HG03064 (cell line): ENCODE measurements around the gene DVL3.

Source experiments
- ATAC-seq: cut with Tn5 transposase; IDR thresholded peaks from one replicate; pipeline ENCODE4 v1.9.1; 2021; ENCODE audit warnings: low read depth; ENCODE audit not compliant: unreplicated experiment

The DVL3 gene

GRCh38 chr3:184176377-184177330 lies 21.5 kb downstream of the DVL3 start:
- ATAC-seq: no peak

- ATAC-seq: no peak
Measured at GRCh38 chr3:184177331-184177731, 22.2 kb downstream of the DVL3 start.

- ATAC-seq: no peak
Measured at GRCh38 chr3:184177767-184178306, 22.7 kb downstream of the DVL3 start.

GRCh38 chr3:184178521-184179138 lies 23.5 kb downstream of the DVL3 start:
- ATAC-seq: no peak

- no peak for ATAC-seq
Measured at GRCh38 chr3:184180165-184180564, 25.0 kb downstream of the DVL3 start.

GRCh38 chr3:184181596-184181995 lies 26.4 kb downstream of the DVL3 start:
- no peak for ATAC-seq

- ATAC-seq: no peak
Measured at GRCh38 chr3:184183679-184184078, 28.5 kb downstream of the DVL3 start.

- ATAC-seq: no peak
Measured at GRCh38 chr3:184184546-184185230, 29.5 kb downstream of the DVL3 start.

- peak; percentile 85 for ATAC-seq
Measured at GRCh38 chr3:184185461-184186183, 30.4 kb downstream of the DVL3 start.

GRCh38 chr3:184186184-184186901 lies 31.2 kb downstream of the DVL3 start, which contains the start of gene ABCF3:
ABCF3 (plus strand) TSS chr3:184186199; CDS start chr3:184186208, 9 bp downstream.
- ATAC-seq: peak; percentile 11

GRCh38 chr3:184186902-184187207 lies 31.7 kb downstream of the DVL3 start:
- no peak for ATAC-seq

- ATAC-seq: no peak
Measured at GRCh38 chr3:184188080-184188479, 32.9 kb downstream of the DVL3 start.

GRCh38 chr3:184189421-184189820 lies 34.2 kb downstream of the DVL3 start:
- no peak for ATAC-seq

- ATAC-seq: no peak
Measured at GRCh38 chr3:184192889-184193288, 37.7 kb downstream of the DVL3 start.

GRCh38 chr3:184193991-184194539 lies 38.9 kb downstream of the DVL3 start:
- ATAC-seq: no peak

- ATAC-seq: no peak
Measured at GRCh38 chr3:184196536-184196935, 41.4 kb downstream of the DVL3 start.

GRCh38 chr3:184198509-184198908 lies 43.3 kb downstream of the DVL3 start:
- no peak for ATAC-seq

- no peak for ATAC-seq
Measured at GRCh38 chr3:184200825-184201224, 45.6 kb downstream of the DVL3 start.

GRCh38 chr3:184203526-184203925 lies 48.3 kb downstream of the DVL3 start:
- ATAC-seq: no peak
